Kidney (tissue), 14 donors: ENCODE data around the gene TEX38. TPM values are rescaled to one million over a fixed set of nuclear protein-coding genes. Genes with fewer than 3 reads are reported as not detected.

Experiments used
- DNase-seq, 5 donors: peaks; one replicate each; pipeline ENCODE4 v3.0.0-alpha.2; 2013 to 2020
- FAIRE-seq: peaks from 2 replicates; lab custom pipeline; 2012; peaks lifted over from hg19 to GRCh38; lab: Jason Lieb, UNC
- H3K27ac ChIP-seq, 2 donors: one replicate each; pipeline ENCODE4 v1.7.0; 2013; ENCODE audit warnings: low read depth in 2 of 2, low read length in 2 of 2, inconsistent platforms in 1 of 2
- H3K27me3 ChIP-seq: one replicate; pipeline ENCODE4 v1.7.1; 2013; ENCODE audit warnings: low read length, inconsistent platforms; ENCODE audit not compliant: control insufficient read depth, insufficient read depth
- H3K36me3 ChIP-seq, 3 donors: one replicate each; pipeline versions ENCODE4 v1.7.0 to v1.7.1; 2013; ENCODE audit warnings: low read length in 3 of 3, control low read depth in 1 of 3, inconsistent platforms in 1 of 3; ENCODE audit not compliant: insufficient read depth in 3 of 3, control insufficient read depth in 2 of 3
- H3K4me1 ChIP-seq, 3 donors: one replicate each; pipeline versions ENCODE4 v1.7.0 to v1.7.1; 2013; ENCODE audit warnings: low read length in 3 of 3, inconsistent platforms in 1 of 3, low read depth in 1 of 3; ENCODE audit not compliant: control insufficient read depth in 2 of 3, insufficient read depth in 2 of 3
- H3K4me3 ChIP-seq, 3 donors: one replicate each; pipeline versions ENCODE4 v1.7.0 to v1.8.1; 2013; ENCODE audit warnings: low read length in 3 of 3, control low read depth in 1 of 3, inconsistent platforms in 1 of 3
- H3K9ac ChIP-seq, 3 donors: one replicate each; pipeline versions ENCODE4 v1.7.0 to v1.7.1; 2013; ENCODE audit warnings: low read length in 3 of 3, control low read depth in 1 of 3, inconsistent platforms in 1 of 3
- H3K9me3 ChIP-seq, 3 donors: one replicate each; pipeline versions ENCODE4 v1.7.0 to v1.7.1; 2013; ENCODE audit warnings: low read length in 3 of 3, control low read depth in 1 of 3, inconsistent platforms in 1 of 3; ENCODE audit not compliant: control insufficient read depth in 2 of 3, insufficient read depth in 1 of 3
- CTCF ChIP-seq: IDR thresholded peaks from 3 replicates; pipeline ENCODE4 v1.5.1; 2012; ENCODE audit warnings: mild to moderate bottlenecking, moderate library complexity, borderline replicate concordance; ENCODE audit not compliant: insufficient read depth; ENCODE audit errors: extremely low read depth
- intact Hi-C: fragments of 100-400 bp; cut with DNase I; formaldehyde crosslinking; loops from one replicate; pipeline ENCODE4 v1.11.1; 2022
- polyA plus RNA-seq: library from polyadenylated mRNA; stranded (reverse); fragments of 350-450 nt; fragmentation: Illumina TruSeq; extraction: RNeasy Lipid Tissue Mini Kit (QIAGEN cat#74804); gene quantifications from one replicate; pipeline ENCODE4 v1.2.3, GENCODE V29; 2014; ENCODE audit warnings: low read depth, low replicate concordance; ENCODE audit not compliant: insufficient read depth
- total RNA-seq: library from RNA; stranded (reverse); fragmentation: NEBNext Ultra II Directional; extraction: Animal tissue kit (Norgen Biotek cat#: 25700); gene quantifications from one replicate; pipeline ENCODE4 v1.2.1, GENCODE V29; 2021
- donor health status: control.
- donor health status: control.
- donor health status: control.
- donor health status: control.
- donor health status: control.
- donor health status: DM: yes; HTN: yes; CAD: no.
- donor health status: Normal renal cell carcinoma (clear cell type).

The TEX38 gene
- total and polyA plus RNA-seq, 2 donors from 2014 or later, result 0.35 TPM; not detected in 1

GRCh38 chr1:46637444-46638083, 34.1 kb upstream of the TEX38 start:
- TF ChIP-seq CTCF, result no peak
- Histone ChIP-seq H3K9ac (no peak overlapping the region), H3K36me3 (peaks cover 6 to 43% (median 14%) of the 10 kb centered on the region in 3 donors), H3K9me3 (no peaks in the 10 kb centered on the region), H3K27me3 (no peaks in the 10 kb centered on the region), H3K4me1 (no peaks in the 10 kb centered on the region), H3K4me3 (no peak overlapping the region), H3K27ac (no peak overlapping the region)
- intact Hi-C loops, result no loop called here
- FAIRE-seq (no peak), DNase-seq (no peak)

- Histone ChIP-seq H3K4me3 (no peak overlapping the region), H3K27ac (no peak overlapping the region), H3K9me3 (no peaks in the 10 kb centered on the region), H3K36me3 (peaks cover 6 to 31% (median 14%) of the 10 kb centered on the region in 3 donors), H3K9ac (no peak overlapping the region), H3K4me1 (peaks cover 0 to 3% (median 0%) of the 10 kb centered on the region in 3 donors), H3K27me3 (no peaks in the 10 kb centered on the region)
- intact Hi-C loops, result no loop called here
- FAIRE-seq (no peak), DNase-seq (peak in 2 of 5 donors; percentile 25)
- TF ChIP-seq CTCF, result no peak
Measured at GRCh38 chr1:46638921-46639320, 32.7 kb upstream of the TEX38 start.

GRCh38 chr1:46639547-46639946, 32.1 kb upstream of the TEX38 start:
- intact Hi-C loops, result no loop called here
- peaks cover 0 to 3% (median 0%) of the 10 kb centered on the region in 3 donors for H3K4me1 ChIP-seq

More at GRCh38 chr1:46639547-46639946, 32.1 kb upstream of the TEX38 start:
- no peaks in the 10 kb centered on the region for H3K9me3 ChIP-seq
- no peaks in the 10 kb centered on the region for H3K27me3 ChIP-seq
- H3K4me3 ChIP-seq, result no peak overlapping the region
- no peak overlapping the region for H3K9ac ChIP-seq
- no peak for TF ChIP-seq CTCF
- no peak overlapping the region for H3K27ac ChIP-seq
- DNase-seq (no peak), FAIRE-seq (no peak)
- peaks cover 6 to 25% (median 14%) of the 10 kb centered on the region in 3 donors for H3K36me3 ChIP-seq
